ENCODE measurements around the gene ZBTB32. TPM values are rescaled to one million over a fixed set of nuclear protein-coding genes. Genes with fewer than 3 reads are reported as not detected.
"Not testable (repeated sequence)": the region's sequence is repeated elsewhere in the genome, so short reads cannot be mapped to it uniquely, and the experiment has no call there.

Gene ZBTB32
- total RNA-seq, 2 donors from 2014 or later = not detected

DNA sequence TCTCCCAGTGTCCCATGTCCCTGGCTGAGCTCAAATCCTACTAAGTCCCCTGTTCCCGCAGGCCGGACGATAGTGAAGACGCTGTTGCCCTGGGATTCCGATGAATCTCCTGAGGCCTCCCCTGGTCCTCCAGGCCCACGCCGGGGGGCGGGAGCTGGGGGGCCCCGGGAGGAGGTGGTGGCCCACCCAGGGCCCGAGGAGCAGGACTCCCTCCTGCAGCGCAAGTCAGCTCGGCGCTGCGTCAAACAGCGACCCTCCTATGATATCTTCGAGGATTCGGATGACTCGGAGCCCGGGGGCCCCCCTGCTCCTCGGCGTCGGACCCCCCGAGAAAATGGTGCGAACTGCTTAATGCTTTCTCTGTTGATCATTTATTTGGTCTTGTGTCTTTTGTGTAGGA is 19.3 kb downstream of the ZBTB32 start:
- ATAC-seq (ENCODE audit: insufficient number of reproducible peaks, low FRiP score, low read depth) = no peak

DNA sequence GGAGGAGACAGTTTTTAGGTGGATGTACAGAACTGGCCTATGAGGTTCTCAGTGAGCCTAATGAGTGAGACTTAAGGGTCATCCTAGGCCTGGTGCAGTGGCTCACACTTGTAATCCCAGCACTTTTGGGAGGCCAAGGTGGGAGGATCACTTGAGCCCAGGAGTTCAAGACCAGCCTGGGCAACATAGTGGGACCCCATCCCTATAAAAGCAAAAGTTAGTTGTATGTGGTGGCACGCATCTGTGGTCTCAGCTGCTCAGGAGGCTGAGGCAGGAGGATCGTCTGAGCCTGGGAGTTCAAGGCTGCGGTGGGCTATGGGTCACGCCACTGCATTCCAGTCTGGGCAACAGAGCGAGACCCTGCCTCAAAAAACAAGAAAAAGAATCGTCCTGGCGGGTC is 19.8 kb downstream of the ZBTB32 start:
- H3K36me3 ChIP-seq = peaks cover 84% of the 10 kb centered on the region

More for the DNA sequence above, 19.3 kb downstream of the ZBTB32 start:
- no peak for DNase-seq (ENCODE audit: low spot score)
- Histone ChIP-seq H3K4me1 (ENCODE audit: control insufficient read depth in 1 of 2, low read depth in 2 of 2) (peaks cover 9 to 14% of the 10 kb centered on the region in 2 donors), H3K9me3 (no peaks in the 10 kb centered on the region), H3K27ac (no peak overlapping the region), H3K36me3 (peaks cover 80% of the 10 kb centered on the region), H3K27me3 (replicated peaks; ENCODE audit: insufficient read depth) (no peaks in the 10 kb centered on the region), H3K4me3 (no peak overlapping the region)
- TF ChIP-seq, protein P1, sequence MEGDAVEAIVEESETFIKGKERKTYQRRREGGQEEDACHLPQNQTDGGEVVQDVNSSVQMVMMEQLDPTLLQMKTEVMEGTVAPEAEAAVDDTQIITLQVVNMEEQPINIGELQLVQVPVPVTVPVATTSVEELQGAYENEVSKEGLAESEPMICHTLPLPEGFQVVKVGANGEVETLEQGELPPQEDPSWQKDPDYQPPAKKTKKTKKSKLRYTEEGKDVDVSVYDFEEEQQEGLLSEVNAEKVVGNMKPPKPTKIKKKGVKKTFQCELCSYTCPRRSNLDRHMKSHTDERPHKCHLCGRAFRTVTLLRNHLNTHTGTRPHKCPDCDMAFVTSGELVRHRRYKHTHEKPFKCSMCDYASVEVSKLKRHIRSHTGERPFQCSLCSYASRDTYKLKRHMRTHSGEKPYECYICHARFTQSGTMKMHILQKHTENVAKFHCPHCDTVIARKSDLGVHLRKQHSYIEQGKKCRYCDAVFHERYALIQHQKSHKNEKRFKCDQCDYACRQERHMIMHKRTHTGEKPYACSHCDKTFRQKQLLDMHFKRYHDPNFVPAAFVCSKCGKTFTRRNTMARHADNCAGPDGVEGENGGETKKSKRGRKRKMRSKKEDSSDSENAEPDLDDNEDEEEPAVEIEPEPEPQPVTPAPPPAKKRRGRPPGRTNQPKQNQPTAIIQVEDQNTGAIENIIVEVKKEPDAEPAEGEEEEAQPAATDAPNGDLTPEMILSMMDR (IDR thresholded peaks at IDR 0.05) = no peak

DNA sequence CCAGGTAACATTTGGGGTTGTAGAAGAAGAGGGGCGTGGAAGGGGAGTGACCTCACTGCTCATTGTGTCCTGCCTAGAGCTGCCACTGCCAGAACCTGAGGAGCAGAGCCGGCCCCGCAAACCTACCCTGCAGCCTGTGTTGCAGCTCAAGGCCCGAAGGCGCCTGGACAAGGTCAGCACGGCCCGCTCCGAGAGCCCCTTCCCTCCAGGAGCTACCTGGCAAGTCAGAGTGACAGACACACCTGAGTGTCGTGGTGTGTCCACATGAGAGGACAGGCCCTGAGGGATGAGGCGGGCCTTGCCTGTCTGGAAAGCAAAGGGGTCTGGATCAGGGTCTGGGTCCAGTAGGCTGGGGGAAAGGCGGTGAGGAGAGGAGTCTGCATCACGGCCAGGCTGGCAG is 20.2 kb downstream of the ZBTB32 start:
- Histone ChIP-seq H3K4me1 (ENCODE audit: control insufficient read depth in 1 of 2, low read depth in 2 of 2) (peaks cover under 1 to 5% of the 10 kb centered on the region in 2 donors), H3K4me3 (no peak overlapping the region), H3K36me3 (peaks cover 88% of the 10 kb centered on the region), H3K9me3 (no peaks in the 10 kb centered on the region), H3K27ac (no peak overlapping the region), H3K27me3 (replicated peaks; ENCODE audit: insufficient read depth) (no peaks in the 10 kb centered on the region)
- ATAC-seq (ENCODE audit: insufficient number of reproducible peaks, low FRiP score, low read depth) (no peak), DNase-seq (ENCODE audit: low spot score) (no peak)
- TF ChIP-seq, protein P1 (IDR thresholded peaks at IDR 0.05) = no peak

More for the DNA sequence above, 19.8 kb downstream of the ZBTB32 start:
- ATAC-seq (ENCODE audit: insufficient number of reproducible peaks, low FRiP score, low read depth); H3K4me3 ChIP-seq; DNase-seq (ENCODE audit: low spot score); H3K4me1 ChIP-seq (ENCODE audit: control insufficient read depth in 1 of 2, low read depth in 2 of 2); H3K27ac ChIP-seq; H3K27me3 ChIP-seq (replicated peaks; ENCODE audit: insufficient read depth); H3K9me3 ChIP-seq: not testable (repeated sequence)

DNA sequence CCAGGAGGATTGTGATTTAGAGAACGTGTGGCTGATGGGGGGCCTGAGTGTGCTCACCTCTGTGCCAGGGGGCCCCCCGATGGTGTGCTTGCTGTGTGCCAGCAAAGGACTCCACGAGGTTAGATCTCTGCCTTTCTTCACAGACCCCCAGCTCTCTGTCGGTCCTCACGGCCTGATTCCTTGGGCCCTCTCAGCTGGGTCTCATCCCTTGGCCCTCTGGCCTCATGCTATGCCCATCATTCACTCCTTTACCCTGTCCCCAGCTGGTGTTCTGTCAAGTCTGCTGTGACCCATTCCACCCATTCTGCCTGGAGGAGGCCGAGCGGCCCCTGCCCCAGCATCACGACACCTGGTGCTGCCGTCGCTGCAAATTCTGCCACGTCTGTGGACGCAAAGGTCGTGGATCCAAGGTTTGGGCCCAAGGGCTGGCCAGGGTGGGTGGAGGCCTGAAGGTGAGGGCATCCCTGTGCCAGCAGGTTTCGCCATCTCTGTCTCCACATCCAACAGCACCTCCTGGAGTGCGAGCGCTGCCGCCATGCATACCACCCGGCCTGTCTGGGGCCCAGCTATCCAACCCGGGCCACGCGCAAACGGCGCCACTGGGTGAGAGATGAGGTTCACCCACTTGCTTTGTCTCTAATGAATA is 21.0 kb downstream of the ZBTB32 start:
- no peaks in the 10 kb centered on the region for H3K9me3 ChIP-seq
- TF ChIP-seq, protein P1 (IDR thresholded peaks at IDR 0.05) = no peak
- no peak overlapping the region for H3K4me3 ChIP-seq
- H3K27ac ChIP-seq = no peak overlapping the region
- H3K4me1 ChIP-seq (ENCODE audit: control insufficient read depth in 1 of 2, low read depth in 2 of 2) = no peaks in the 10 kb centered on the region
- no peak for ATAC-seq (ENCODE audit: insufficient number of reproducible peaks, low FRiP score, low read depth)
- H3K36me3 ChIP-seq = peaks cover 96% of the 10 kb centered on the region
- H3K27me3 ChIP-seq (replicated peaks; ENCODE audit: insufficient read depth) = no peaks in the 10 kb centered on the region
- no peak for DNase-seq (ENCODE audit: low spot score)

DNA sequence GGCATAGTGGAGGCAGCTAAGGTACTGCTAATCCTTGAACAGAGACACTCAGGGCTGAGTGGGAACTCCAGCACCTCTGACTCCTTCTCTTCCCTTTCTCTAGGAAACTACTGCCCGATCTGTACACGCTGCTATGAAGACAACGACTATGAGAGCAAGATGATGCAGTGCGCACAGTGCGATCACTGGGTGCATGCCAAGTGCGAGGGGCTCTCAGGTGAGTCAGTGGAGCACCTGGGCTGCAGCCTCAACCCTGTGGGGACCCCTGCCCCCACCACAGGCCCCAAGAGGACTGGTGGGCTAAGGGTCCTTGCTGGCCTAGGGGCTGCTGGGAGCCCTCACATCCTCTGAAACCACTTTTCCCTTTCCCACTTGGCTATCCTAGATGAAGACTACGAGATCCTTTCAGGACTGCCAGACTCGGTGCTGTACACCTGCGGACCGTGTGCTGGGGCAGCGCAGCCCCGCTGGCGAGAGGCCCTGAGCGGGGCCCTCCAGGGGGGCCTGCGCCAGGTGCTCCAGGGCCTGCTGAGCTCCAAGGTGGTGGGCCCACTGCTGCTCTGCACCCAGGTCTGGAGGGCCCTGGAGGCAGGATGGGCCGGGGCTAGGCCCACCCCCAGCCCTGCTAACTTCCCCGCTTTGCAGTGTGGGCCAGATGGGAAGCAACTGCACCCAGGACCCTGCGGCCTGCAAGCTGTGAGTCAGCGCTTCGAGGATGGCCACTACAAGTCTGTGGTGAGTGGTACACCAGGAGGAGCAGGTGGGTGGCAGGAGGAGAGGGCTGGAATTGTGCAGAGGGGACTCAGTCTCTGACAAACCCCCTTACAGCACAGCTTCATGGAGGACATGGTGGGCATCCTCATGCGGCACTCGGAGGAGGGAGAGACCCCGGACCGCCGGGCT is 22.9 kb downstream of the ZBTB32 start:
- ATAC-seq (ENCODE audit: insufficient number of reproducible peaks, low FRiP score, low read depth) (no peak), DNase-seq (ENCODE audit: low spot score) (no peak)
- Histone ChIP-seq H3K27ac (no peak overlapping the region), H3K9me3 (no peaks in the 10 kb centered on the region), H3K27me3 (replicated peaks; ENCODE audit: insufficient read depth) (no peaks in the 10 kb centered on the region), H3K4me3 (no peak overlapping the region), H3K36me3 (peaks cover 95% of the 10 kb centered on the region), H3K4me1 (ENCODE audit: control insufficient read depth in 1 of 2, low read depth in 2 of 2) (no peaks in the 10 kb centered on the region)
- TF ChIP-seq, protein P1 (IDR thresholded peaks at IDR 0.05) = no peak

All from thoracic aorta (tissue), 2 donors.